ENCODE results near the gene CCBE1. TPM values are rescaled to one million over a fixed set of nuclear protein-coding genes. Genes with fewer than 3 reads are reported as not detected.

CCBE1 gene
- total RNA-seq, 4 donors from 2014 or later = 1.5 to 10.9 (median 4.6) TPM

GRCh38 chr18:59395226-59396175 is 301.7 kb downstream of the CCBE1 start:
- Histone ChIP-seq H3K36me3 (no peaks in the 10 kb centered on the region), H3K27me3 (no peaks in the 10 kb centered on the region), H3K4me3 (no peak overlapping the region), H3K9me3 (no peaks in the 10 kb centered on the region), H3K27ac (no peak overlapping the region), H3K4me1 (no peaks in the 10 kb centered on the region)
- no peak for TF ChIP-seq CTCF (IDR thresholded peaks at IDR 0.05)
- TF ChIP-seq POLR2A (IDR thresholded peaks at IDR 0.05) = no peak
- intact Hi-C loops (cut with DNase I; ENCODE audit: low total_unique reads) = no loop called here
- DNase-seq = no peak

- Histone ChIP-seq H3K27ac (no peak overlapping the region), H3K4me1 (no peaks in the 10 kb centered on the region), H3K27me3 (no peaks in the 10 kb centered on the region), H3K4me3 (no peak overlapping the region), H3K9me3 (no peaks in the 10 kb centered on the region), H3K36me3 (no peaks in the 10 kb centered on the region)
- TF ChIP-seq CTCF (IDR thresholded peaks at IDR 0.05) (no peak), POLR2A (IDR thresholded peaks at IDR 0.05) (no peak)
- intact Hi-C loops (cut with DNase I; ENCODE audit: low total_unique reads) = no loop called here
- no peak for DNase-seq
Measured at GRCh38 chr18:59393381-59393780, 303.8 kb downstream of the CCBE1 start.

- no peak for TF ChIP-seq CTCF (IDR thresholded peaks at IDR 0.05)
- no peak for TF ChIP-seq POLR2A (IDR thresholded peaks at IDR 0.05)
- Histone ChIP-seq H3K36me3 (no peaks in the 10 kb centered on the region), H3K4me3 (no peak overlapping the region), H3K9me3 (no peaks in the 10 kb centered on the region), H3K27me3 (no peaks in the 10 kb centered on the region), H3K4me1 (no peaks in the 10 kb centered on the region), H3K27ac (no peak overlapping the region)
- DNase-seq = no peak
- intact Hi-C loops (cut with DNase I; ENCODE audit: low total_unique reads) = no loop called here
Measured at GRCh38 chr18:59388817-59389216, 308.4 kb downstream of the CCBE1 start.

GRCh38 chr18:59387687-59388565 is 309.3 kb downstream of the CCBE1 start:
- Histone ChIP-seq H3K4me1 (no peaks in the 10 kb centered on the region), H3K27me3 (no peaks in the 10 kb centered on the region), H3K27ac (no peak overlapping the region), H3K4me3 (no peak overlapping the region), H3K9me3 (no peaks in the 10 kb centered on the region), H3K36me3 (no peaks in the 10 kb centered on the region)
- TF ChIP-seq CTCF (IDR thresholded peaks at IDR 0.05) (no peak), POLR2A (IDR thresholded peaks at IDR 0.05) (no peak)
- DNase-seq = no peak
- intact Hi-C loops (cut with DNase I; ENCODE audit: low total_unique reads) = no loop called here

All from uterus (tissue), 4 donors.